A204.1 (cell line): ENCODE results near the gene PXDN.

Source experiments
- FAIRE-seq: peaks from 2 replicates; lab custom pipeline; 2012; peaks lifted over from hg19 to GRCh38; lab: Jason Lieb, UNC

PXDN gene

DNA sequence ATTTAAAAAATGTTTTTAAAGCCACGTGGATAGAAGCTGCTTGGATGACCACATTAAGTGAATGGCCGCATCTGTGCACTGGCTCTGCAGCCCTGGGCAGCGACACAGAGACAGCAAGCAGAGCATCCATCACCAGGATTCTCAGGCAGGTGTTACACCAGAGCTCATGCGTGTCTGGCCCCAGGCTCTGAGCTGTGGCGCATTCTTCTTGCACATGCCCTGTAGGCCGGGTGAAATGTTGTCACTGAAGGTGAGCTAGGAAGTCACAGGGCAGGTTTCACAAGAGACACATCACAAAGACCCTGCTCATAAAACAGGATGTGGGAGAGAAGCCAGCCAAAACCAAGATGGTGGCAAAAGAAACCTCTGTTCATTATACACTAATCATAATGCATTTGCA lies 8.4 kb upstream of the PXDN start:
- no peak for FAIRE-seq

DNA sequence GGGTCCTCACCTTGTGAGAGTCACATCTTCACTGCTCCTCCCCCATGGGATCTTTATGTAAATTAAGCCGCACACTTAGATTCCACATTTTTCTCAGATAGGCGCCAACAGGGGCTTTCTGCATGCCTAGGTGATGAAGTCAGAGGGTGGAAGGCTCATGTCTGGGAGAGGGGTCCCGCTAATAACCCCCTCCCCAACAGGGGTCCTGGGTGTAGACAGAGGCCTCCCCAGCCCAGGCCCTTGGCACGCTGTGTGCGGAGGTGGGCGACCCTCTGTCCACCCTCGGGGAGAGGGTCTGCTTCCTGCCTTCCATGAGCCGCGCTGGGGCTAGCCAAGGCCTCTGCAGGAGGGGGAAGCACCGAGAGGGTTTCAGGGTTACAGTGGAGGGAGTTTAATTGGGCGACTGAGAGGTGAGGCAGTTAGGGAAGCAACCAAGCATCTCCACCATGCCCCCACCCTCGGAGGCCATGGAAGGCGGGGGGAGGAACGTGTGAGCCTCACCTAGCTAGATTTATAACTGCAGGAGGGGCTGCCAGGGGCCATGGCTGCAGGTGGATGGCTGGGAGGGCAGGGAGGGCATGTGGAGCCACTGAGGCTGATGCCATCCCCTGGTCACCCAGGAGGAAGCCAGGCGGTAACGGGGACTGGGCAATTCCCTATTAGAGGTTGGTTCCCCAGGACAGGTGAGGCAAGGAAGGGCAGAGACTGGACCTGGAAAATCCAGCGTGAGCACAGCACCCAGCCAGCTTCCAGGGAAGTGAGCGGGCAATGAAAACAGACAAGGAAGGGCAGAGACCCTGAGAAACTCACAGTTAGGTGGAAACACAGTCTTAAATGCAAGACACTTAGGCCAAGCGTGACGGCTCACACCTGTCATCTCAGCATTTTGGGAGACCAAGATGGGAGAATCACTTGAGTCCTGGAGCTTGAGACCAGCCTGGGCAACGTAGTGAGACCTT lies 7.7 kb upstream of the PXDN start:
- no peak for FAIRE-seq

- FAIRE-seq = no peak
Measured at GRCh38 chr2:1750933-1751766, 6.8 kb upstream of the PXDN start.

GRCh38 chr2:1750270-1750932 lies 6.1 kb upstream of the PXDN start:
- no peak for FAIRE-seq

DNA sequence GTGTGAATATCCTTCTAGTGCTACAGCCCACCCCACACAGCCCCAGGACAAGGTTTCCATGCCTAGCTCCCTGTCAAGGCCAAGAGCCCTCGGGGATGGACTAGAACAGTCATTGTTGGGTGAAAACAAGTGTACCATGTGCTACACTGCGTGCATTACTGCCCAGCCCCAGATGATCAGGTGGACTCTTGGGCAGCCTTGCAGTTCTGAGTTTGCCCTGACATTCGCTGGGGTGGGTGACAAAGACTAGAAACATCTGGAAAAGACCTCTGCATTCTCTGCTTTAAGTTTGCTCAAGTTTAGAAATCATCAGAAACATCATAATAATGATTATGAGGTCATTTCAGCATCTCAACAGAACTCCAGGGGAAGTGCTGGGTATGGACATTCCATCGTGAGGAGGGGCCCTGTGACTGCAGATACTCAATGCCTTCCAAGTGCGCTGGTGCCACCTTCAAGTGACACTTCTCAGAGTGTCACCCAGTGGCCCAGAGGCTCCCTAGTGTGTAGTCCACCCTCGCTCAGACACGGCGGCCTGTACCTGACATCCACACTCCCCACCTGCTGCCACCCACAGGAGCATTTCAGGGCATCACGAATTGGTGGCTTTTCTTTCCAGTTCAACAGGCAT lies 5.3 kb upstream of the PXDN start:
- no peak for FAIRE-seq

DNA sequence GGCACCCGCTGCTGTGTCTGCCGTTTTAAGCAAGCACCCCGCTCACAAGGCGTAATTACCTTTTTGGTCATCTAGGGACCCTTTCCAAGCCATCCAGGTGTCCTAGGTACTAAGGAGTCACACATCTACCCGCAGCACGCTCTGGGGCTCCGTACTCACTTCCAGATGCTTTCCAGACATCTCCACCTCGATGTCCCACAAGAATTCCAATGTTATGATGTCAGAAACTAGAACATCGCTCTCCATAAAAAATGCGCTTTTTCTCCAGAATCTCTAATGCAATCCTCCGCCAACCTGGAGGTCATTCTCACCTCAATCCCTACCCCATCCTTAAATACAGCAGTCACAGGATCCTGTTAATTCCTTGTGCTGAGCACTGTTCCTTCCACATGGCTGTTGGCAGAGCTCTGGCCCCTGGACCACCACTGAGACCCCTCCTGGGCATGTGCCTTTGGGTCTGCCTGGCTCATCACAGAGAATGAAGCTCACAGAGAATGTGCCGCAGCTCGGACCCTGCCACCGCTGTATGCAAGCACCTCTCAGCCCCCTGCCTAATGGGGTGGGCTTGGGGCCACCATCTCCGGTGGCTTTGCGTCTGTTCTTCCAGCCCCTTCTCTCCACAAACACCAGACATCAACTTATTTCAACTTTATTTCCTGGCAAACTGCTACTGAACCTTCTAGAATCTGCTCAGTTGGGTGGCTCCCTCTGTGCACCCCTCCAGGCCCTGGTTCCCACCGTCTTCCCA lies 4.6 kb upstream of the PXDN start:
- no peak for FAIRE-seq

DNA sequence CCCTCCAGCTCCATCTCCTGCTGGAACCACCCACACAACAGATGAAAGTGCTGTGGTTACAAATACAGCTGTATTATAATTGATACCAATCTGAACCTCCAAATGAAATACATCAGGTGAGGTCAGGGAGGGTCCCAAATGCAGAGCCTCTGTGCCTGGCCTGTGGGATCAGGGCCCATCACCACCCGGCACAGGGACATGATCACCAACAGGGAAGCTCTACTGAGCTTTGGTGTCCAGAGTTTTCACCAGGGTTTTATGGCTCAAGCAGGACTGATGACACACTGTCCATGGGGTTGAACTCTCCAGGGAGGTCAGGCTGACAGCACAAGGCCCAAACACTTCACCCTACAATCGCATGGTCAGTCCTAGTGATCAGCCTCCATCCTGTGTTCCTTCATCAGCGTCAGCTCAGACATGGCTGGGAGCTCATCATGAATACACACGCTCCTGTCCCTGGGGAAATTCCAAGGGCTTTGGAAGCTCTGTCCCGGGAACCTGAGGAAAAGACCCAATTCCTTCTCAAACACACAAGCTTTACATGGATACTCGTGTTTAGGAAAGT lies 3.9 kb upstream of the PXDN start:
- no peak for FAIRE-seq

DNA sequence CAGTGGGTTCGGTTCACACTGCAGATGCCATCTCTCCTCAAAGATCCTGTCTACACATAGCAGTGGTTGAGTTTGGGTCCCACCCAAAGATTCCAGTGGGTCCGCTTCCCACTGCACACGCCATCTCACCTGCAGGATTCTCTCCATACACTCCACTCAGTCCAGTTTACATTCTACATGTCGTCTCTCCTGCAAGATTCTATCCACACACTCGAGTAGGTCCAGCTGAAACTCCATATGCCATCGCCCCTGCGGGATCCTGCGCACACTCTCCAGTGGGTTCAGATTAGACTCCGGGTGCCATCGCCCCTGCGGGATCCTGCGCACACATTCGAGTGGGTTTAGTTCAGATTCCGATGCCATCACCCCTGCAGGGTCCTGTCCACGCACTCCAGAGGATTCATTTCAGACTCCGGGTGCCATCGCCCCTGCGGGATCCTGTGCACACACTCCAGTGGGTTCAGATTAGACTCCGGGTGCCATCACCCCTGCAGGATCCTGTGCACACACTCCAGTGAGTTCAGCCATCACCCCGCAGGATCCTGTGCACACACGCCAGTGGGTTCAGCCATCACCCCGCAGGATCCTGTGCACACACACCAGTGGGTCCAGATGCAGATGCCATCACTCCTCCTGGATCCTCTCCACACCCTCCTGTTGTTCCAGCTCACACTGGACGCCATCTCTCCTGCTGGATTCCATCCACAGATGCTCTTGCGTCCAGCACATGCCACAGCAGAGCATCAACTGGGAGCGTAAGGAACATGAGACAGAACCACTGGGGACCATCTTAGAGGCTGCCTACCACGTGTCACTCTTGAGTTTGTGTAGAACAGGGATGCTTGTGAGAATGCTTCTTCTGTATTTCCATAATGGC lies 3.0 kb upstream of the PXDN start:
- no peak for FAIRE-seq

DNA sequence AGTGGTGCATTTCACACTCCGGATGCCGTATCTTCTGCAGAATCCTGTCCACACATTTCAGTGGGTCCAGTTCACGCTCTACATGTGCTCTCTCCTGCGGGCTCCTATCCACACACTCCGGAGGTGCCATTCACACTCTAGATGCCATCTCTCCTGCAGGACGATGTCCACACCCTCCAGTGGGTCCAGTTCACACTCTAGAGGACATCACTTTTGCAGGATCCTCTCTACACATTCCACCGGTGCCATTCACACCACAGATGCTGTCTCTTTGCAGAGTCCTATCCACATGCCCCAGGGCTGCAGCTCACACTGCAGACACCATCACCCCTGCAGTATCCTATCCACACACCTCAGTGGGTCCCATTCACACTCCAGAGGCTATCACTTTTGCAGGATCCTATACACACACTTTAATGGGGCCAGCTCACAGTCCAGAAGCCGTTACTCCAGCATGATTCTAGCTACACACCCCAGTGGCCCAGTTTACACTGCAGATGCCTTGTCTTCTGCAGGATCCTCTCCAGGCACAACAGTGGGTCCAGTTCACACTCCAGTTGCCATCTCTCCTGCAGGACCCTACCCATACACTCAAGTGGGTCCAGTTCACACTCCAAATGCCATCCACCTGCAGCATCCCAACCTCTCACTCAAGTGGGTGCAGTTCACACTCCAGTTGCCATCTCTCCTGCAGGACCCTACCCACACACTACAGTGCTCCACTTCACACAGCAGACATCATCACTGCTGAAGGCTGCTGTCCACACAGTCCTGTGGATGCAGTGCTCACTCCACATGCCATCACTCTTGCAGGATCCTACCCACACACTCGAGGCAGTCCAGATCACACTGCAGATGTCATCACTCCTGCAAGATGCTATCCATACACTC lies 2.1 kb upstream of the PXDN start:
- FAIRE-seq = no peak

- no peak for FAIRE-seq
Measured at GRCh38 chr2:1745171-1746023, 1.1 kb upstream of the PXDN start.

- no peak for FAIRE-seq
Measured at GRCh38 chr2:1744151-1744445, 217 bp downstream of the PXDN start.

DNA sequence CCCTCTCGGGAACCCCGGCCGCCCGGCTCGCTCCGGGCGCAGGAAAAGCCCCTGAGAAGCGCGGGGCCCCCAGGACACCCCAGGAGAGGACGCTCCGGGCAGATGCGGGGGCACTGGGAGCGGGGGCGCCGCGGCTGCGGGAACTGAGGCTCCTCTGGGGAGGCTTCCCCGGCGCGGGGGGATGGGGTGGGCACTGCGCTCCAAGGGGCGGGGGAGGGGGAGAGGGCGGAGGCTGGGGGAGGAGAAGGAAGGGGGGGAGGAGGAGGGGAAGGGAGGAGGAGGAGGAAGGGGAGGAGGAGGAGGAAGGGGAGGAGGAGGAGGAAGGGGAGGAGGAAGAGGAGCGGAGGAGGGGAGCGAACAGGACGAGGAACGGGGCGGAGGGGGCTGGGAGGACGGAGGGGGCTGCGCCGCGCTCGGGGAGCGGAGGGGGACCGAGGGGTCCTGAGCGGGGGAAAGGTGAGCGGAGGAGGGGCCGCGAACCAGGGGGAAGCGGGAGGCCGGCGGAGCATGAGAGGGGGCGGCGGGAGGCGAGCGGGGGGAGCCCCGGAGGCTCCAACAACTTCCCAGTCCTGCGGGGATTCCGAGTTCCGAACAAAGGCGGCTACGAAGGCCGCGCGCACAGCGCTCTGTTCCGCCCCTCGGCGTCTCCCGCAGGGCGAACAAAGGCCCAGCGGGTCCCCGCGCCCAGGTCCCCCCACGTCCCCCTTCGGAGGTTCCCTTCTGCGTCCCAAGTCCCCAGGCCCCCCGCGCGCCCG lies 742 bp downstream of the PXDN start:
- no peak for FAIRE-seq

- no peak for FAIRE-seq
Measured at GRCh38 chr2:1742681-1743395, 1.5 kb downstream of the PXDN start.

GRCh38 chr2:1742301-1742680 lies 2.0 kb downstream of the PXDN start:
- FAIRE-seq = no peak

DNA sequence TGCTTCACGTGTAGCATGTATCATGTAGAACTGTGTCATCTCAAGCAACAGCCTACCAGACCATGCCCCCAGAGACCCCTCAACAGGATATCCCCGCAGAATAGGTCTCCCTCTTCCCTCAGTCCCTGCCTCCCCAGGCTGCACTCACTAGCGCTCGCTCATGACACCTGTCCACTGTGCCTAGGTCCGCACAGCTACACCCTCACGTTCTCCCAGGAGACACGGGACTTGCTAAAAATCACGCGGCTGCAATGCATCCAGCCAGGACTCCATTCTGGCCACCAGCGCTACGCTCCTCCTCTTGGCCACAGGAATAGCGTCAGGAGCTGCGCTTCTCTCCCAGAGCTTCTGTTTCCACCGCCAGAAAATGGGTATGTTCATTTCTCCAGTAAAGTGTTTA lies 2.5 kb downstream of the PXDN start:
- no peak for FAIRE-seq

DNA sequence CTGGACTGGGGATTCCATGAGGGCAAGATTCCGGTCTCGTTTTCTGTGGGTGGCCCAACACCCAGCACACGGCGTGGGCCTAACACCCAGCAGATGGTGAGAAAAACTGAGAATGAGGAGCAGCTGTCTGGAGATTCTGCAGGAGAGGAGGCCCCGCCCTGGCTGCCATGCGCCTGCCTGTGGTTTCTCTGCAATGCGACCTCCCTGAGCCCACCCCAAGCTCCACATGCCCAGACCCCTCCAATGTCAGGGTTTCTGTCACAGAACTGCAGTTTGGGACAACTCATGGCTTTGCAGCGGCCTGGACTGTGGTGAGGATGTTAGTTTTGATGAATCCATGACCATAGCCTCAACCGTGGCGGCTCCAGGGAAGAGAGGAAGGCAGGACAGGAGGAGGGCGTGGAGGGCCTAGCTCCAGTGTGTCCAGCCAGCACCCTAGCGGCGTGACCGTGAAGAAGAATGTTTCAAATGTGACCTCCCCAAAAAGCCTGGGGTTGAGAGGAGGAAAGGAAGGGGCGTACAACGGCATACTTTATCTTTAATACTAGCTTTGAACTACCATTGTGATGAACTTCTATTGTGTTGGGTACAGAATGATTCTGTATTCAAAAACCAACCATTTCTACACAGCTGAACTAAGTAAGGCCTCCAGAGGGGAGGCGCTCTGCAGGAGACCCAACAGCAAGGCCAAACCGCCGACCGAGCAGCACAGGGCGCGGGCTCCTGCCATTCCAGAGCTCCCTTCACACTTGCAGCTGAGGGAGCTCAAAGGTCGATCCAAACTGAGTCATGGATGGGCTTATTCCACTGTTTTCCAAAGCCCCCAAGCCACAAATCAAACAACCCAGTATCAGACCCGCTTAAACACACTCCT lies 3.4 kb downstream of the PXDN start:
- FAIRE-seq = no peak
